ENCODE measurements around the gene ZNHIT1.
"Not testable (repeated sequence)": the region's sequence is repeated elsewhere in the genome, so short reads cannot be mapped to it uniquely, and the experiment has no call there.

Gene ZNHIT1

GRCh38 chr7:101243646-101244374 is 25.8 kb downstream of the ZNHIT1 start:
- DNase-seq: no peak

GRCh38 chr7:101244375-101245146 is 26.6 kb downstream of the ZNHIT1 start, which contains the start of gene FIS1:
TSS of gene FIS1 (minus strand) at chr7:101245081. CDS start at chr7:101245004, 77 bp downstream.
- DNase-seq: peak; percentile 91 to 94

GRCh38 chr7:101245147-101245668 is 27.2 kb downstream of the ZNHIT1 start:
- DNase-seq: no peak

GRCh38 chr7:101248276-101248675 is 30.3 kb downstream of the ZNHIT1 start:
- no peak for DNase-seq

- no peak for DNase-seq
These were observed 32.4 kb downstream of the ZNHIT1 start for GRCh38 chr7:101250324-101250723.

- DNase-seq: peak; percentile 98 to 99
These were observed 34.1 kb downstream of the ZNHIT1 start for GRCh38 chr7:101251871-101252659.

GRCh38 chr7:101253199-101253598 is 35.2 kb downstream of the ZNHIT1 start:
- not testable (repeated sequence) for DNase-seq

- DNase-seq: no peak
These were observed 37.8 kb downstream of the ZNHIT1 start for GRCh38 chr7:101255796-101256195.

- no peak for DNase-seq
These were observed 40.3 kb downstream of the ZNHIT1 start for GRCh38 chr7:101258243-101258731.

- not testable (repeated sequence) for DNase-seq
These were observed 46.2 kb downstream of the ZNHIT1 start for GRCh38 chr7:101264102-101264706.

GRCh38 chr7:101265622-101266516 is 47.9 kb downstream of the ZNHIT1 start:
- no peak for DNase-seq

GRCh38 chr7:101269664-101270063 is 51.7 kb downstream of the ZNHIT1 start:
- DNase-seq: no peak

GRCh38 chr7:101271021-101271420 is 53.1 kb downstream of the ZNHIT1 start:
- DNase-seq: no peak

- no peak for DNase-seq
These were observed 55.2 kb downstream of the ZNHIT1 start for GRCh38 chr7:101273206-101273605.
